Activated naive CD8-positive, alpha-beta T cell treated with anti-CD3 and anti-CD28 coated beads for 36 hours (primary cell): ENCODE results near the gene MEX3C. TPM values are rescaled to one million over a fixed set of nuclear protein-coding genes. Genes with fewer than 3 reads are reported as not detected.

Experiments
- DNase-seq: peaks from one replicate; pipeline ENCODE4 v3.0.0; 2021
- H3K27ac Mint-ChIP-seq: one replicate; pipeline ENCODE4 v1.8.0; 2022; ENCODE audit warnings: mild to moderate bottlenecking, moderate library complexity, mixed read lengths
- H3K27me3 Mint-ChIP-seq: one replicate; pipeline ENCODE4 v1.8.0; 2022; ENCODE audit warnings: mild to moderate bottlenecking, mixed read lengths
- H3K36me3 Mint-ChIP-seq: one replicate; pipeline ENCODE4 v1.8.0; 2021; ENCODE audit warnings: mild to moderate bottlenecking, mixed read lengths
- H3K4me1 Mint-ChIP-seq: one replicate; pipeline ENCODE4 v1.8.0; 2021; ENCODE audit warnings: mixed read lengths
- H3K4me3 Mint-ChIP-seq: one replicate; pipeline ENCODE4 v1.8.0; 2022; ENCODE audit warnings: mild to moderate bottlenecking, moderate library complexity, mixed read lengths
- H3K9me3 Mint-ChIP-seq: one replicate; pipeline ENCODE4 v1.8.0; 2022; ENCODE audit warnings: mixed read lengths
- total RNA-seq, 2 experiments: library from RNA; stranded (reverse); gene quantifications; one replicate each; pipeline ENCODE4 v1.2.3, GENCODE V29; 2021

The MEX3C gene
- total RNA-seq, 2 experiments from 2014 or later: 66.9 to 68.5 TPM

DNA sequence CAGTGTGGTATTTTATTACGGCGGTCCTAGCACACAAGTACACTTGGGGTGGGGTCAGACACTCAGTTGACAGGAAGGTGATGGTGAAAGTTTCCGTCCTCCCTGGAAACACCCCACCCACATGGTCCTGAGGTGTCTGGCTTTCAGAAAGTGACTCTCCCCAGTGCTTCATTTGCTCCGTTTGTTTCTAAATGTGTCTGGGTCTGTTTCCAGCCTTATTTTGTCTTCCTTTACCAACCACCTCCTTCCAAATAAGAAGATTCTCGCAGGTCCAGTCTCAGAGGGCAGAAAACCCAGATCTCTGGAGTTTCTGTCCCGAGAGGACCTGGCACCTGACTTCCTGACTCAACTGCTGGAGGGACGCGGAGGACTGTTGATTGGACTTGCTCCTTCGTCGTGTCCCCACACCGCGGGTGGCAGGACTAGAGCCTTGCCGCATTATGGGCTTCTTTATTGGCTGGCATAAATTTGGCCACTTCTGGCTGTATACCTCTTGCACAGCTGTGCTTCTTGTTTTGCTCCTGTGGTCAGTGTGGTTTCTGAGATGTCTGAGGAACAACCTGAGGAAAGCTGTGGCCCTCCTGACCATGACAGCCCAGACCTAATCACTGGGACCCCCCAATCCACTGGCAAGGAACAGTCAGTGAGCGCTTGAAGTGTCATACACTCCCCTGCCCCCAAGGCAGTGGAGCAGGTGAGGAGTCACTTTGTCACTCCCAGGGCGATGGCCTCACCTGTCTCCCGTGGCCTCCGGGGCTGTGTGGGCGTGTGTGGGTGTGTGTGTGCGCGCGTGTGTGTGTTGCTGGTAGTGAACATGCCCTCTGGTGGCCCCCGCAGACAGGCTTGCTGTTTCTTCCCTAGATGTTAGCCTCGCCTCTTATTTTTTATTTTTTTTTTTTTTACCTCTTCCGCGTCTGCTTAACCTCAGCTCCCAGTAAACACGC lies 45.6 kb downstream of the MEX3C start:
- Mint-ChIP-seq H3K27ac (peak overlapping the region; percentile 98), H3K9me3 (no peaks in the 10 kb centered on the region), H3K36me3 (peaks cover 6% of the 10 kb centered on the region), H3K27me3 (no peaks in the 10 kb centered on the region), H3K4me1 (peaks cover 50% of the 10 kb centered on the region), H3K4me3 (peak overlapping the region; percentile 73)
- DNase-seq: peak; percentile 79

DNA sequence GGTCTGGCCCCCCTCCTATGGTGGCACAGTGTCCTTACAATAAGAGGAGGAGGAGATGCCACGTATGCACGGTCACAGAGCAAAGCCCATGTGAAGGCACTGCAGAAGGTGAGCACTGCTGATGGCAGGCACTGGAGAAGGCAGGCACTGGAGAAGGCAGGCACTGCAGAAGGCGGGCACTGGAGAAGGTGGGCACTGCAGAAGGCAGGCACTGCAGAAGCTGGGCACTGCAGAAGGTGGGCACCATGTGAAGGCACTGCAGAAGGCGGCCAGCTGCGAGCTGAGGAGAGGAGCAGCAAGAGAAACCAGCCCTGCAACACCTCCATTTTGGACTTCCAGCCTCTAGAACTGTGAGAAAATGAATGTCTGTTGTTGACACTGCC lies 46.3 kb downstream of the MEX3C start:
- H3K36me3 Mint-ChIP-seq: peaks cover 6% of the 10 kb centered on the region
- no peak overlapping the region for H3K4me3 Mint-ChIP-seq
- peak overlapping the region; percentile 98 for H3K27ac Mint-ChIP-seq
- peaks cover 47% of the 10 kb centered on the region for H3K4me1 Mint-ChIP-seq
- no peak for DNase-seq
- no peaks in the 10 kb centered on the region for H3K27me3 Mint-ChIP-seq
- H3K9me3 Mint-ChIP-seq: no peaks in the 10 kb centered on the region

DNA sequence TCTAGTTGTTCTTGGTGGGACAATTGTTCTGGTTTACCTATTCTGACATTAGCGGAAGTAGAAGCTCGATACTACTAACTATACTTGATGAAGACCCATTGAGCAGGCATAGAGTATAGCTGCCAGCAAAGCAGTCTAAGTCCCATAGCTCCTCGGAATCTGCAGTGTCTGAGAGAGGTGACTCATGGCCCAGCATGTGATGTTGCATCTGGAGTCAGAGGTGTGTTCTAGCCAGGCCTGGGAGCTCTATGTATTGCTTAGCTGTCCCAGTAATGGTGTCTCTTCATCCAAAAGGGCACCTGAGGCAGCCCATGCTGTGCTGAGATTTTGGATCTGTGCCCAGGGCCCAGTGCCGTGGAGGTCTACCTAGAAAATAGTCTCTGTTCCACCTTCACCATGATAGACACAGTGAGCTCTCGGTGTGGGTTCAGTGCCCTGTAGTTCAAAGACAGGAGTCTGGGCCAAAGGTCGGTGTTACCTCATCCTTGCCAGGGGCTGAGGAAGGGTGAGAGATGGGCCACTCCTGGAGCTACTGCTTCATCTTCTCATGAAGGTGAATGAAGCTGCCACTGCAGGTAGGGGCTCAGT lies 47.3 kb downstream of the MEX3C start:
- Mint-ChIP-seq H3K4me3 (no peak overlapping the region), H3K27ac (peak overlapping the region; percentile 98), H3K36me3 (peaks cover 6% of the 10 kb centered on the region), H3K27me3 (no peaks in the 10 kb centered on the region), H3K9me3 (no peaks in the 10 kb centered on the region), H3K4me1 (peaks cover 47% of the 10 kb centered on the region)
- no peak for DNase-seq

DNA sequence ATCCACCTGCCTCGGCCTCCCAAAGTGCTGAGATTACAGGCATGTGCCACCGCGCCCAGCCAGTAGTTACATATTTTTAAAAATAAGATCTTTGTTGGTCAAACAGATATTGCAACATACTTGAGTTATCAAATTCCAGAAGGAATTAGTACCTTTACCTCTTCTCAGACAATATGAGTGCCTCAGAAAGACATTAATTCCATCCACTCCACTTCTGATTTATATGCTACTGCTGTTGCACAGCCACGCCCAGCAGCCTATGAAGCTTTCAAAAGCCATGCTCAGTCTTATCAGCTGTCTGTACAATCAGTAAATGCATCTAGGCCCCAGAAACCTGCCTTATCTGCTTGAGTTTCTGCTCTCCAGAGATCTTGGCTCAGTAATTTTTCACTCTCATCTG lies 47.8 kb downstream of the MEX3C start:
- H3K9me3 Mint-ChIP-seq: no peaks in the 10 kb centered on the region
- DNase-seq: no peak
- peaks cover 6% of the 10 kb centered on the region for H3K36me3 Mint-ChIP-seq
- peak overlapping the region; percentile 98 for H3K27ac Mint-ChIP-seq
- no peaks in the 10 kb centered on the region for H3K27me3 Mint-ChIP-seq
- H3K4me1 Mint-ChIP-seq: peaks cover 44% of the 10 kb centered on the region
- H3K4me3 Mint-ChIP-seq: no peak overlapping the region

DNA sequence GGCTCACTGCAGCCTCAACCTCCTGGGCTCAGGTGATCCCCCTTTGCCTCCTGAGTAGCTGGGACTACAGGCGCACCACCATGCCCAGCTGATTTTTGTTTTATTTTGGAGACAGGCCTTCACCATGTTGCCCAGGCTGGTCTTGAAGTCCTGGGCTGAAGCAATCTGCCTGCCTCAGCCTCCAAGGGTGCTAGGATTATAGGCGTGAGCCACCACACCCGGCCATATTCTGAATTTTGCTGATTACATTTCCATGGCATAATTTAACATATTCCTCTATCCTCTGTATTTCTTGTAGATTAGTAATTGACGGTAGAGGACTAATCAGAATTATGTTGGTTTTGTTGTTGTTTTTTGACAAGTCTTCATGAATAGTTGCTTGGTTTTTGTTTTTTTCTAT lies 50.6 kb downstream of the MEX3C start:
- DNase-seq: no peak
- H3K27me3 Mint-ChIP-seq: no peaks in the 10 kb centered on the region
- no peaks in the 10 kb centered on the region for H3K9me3 Mint-ChIP-seq
- peaks cover 2% of the 10 kb centered on the region for H3K36me3 Mint-ChIP-seq
- no peak overlapping the region for H3K4me3 Mint-ChIP-seq
- H3K4me1 Mint-ChIP-seq: peaks cover 20% of the 10 kb centered on the region
- no peak overlapping the region for H3K27ac Mint-ChIP-seq

DNA sequence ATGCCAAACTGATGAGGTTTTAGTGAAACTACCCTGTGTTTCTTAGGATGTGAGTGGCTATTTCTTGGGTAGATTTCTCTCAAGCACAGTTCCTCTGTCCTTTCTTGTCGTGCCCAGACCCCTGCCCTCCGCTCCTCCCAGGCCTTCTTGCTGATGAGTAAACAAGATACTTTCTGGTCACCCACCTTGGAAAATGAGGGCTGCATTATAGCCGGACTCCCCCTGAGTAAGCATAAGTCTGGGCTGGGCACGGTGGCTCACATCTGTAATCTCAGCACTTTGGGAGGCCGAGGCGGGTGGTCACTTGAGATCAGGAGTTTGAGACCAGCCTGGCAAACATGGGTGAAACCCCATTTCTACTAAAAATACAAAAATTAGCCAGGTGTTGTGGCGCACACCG lies 58.5 kb downstream of the MEX3C start:
- H3K36me3 Mint-ChIP-seq: no peaks in the 10 kb centered on the region
- DNase-seq: no peak

DNA sequence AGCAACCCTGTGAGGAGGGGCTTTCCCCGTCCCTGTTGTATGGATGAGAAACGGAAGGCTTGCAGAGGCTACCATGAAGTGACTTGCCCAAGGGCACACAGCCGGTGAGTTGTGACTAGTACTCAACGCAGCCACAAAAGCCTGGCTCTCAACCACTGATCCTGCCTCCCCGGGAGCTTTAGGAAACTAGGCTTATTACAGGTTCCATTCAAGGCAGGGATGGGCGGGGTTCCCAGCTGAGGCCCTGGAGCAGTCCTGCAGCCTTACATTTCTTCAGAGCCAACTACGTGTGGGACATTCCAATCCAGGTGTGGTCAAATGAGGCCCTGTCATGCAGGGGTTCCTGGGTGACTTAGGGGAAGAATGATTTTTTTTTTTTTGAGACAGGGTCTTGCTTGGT lies 59.6 kb downstream of the MEX3C start:
- DNase-seq: no peak
- Mint-ChIP-seq H3K4me1 (peaks cover 7% of the 10 kb centered on the region), H3K27ac (no peak overlapping the region), H3K27me3 (no peaks in the 10 kb centered on the region), H3K9me3 (peaks cover 3% of the 10 kb centered on the region), H3K36me3 (no peaks in the 10 kb centered on the region), H3K4me3 (no peak overlapping the region)

More for the DNA sequence above, 58.5 kb downstream of the MEX3C start:
- Mint-ChIP-seq H3K4me1 (peaks cover 7% of the 10 kb centered on the region), H3K27ac (no peak overlapping the region), H3K9me3 (peaks cover 3% of the 10 kb centered on the region), H3K4me3 (no peak overlapping the region), H3K27me3 (no peaks in the 10 kb centered on the region)

DNA sequence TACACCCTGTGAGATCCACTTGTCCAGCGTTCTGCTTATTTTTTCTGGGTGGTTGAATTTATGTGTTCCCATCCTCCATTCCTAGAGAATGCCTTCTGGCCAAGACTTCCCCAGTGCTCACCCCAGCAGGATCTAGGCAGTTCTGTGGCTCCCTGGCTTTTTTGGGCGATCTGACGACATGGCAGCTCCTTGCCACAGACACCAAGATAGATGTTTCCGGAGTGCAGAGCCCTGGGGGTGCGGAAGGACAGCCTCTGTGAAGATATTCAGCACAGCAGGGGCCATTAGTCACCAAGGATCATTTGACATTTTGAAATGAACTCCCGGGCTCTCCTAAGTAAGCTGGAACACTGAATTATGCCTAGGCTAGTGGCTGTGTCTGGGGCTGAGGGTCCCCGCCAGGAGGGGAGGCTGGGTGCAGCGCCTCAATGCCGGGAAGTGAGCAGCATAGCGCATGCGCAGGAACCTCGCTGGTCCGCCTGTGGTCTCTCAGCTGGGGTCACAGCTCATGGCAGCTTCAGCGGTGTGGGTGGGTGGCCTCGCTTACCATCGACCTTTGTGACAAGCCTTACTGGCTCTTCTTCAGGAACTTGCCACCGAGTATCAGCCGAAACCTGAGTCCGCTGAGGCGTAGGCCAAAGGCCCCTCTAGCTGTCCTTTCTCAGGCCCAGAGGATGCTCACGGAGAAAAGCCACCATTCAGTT lies 60.3 kb downstream of the MEX3C start:
- DNase-seq: no peak
- no peaks in the 10 kb centered on the region for H3K27me3 Mint-ChIP-seq
- no peaks in the 10 kb centered on the region for H3K36me3 Mint-ChIP-seq
- H3K4me3 Mint-ChIP-seq: no peak overlapping the region
- peaks cover 3% of the 10 kb centered on the region for H3K9me3 Mint-ChIP-seq
- no peak overlapping the region for H3K27ac Mint-ChIP-seq
- H3K4me1 Mint-ChIP-seq: peaks cover 7% of the 10 kb centered on the region

DNA sequence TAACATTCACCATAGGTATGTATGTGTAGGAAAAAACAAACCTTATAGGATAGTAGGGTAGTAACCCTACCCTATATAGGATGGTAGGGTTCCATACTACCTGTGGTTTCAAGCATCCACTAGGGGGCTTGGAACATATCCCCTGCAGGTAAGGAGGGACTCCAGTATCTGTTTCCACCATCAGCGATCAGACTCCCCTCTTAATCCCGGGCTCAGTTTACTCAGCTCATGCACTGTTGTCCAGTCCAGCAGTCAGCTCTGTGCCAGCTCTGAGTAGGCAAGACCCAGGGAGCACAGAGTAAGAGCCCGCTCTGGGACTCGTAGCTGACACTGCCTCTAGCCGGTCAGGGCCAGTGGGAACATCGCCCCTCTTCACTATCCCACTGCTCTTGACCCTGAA lies 61.7 kb downstream of the MEX3C start:
- no peaks in the 10 kb centered on the region for H3K36me3 Mint-ChIP-seq

DNA sequence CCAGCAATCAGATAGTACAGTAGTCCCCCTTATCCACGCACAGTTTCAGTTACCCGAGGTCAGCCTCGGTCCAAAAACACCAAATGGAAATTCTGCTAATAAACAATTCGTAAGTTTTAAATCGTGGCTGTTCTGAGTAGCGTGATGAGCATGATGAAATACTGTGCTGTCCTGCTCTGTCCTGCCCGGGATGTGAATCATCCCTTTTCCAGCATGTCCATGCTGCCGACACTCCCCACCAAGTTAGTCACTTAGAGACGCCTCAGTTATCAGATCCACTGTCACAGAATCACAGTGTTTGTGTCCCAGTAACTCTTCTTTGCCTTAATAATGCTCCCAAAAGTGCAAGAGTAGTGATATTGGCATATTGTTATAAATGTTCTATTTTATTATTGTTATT lies 62.1 kb downstream of the MEX3C start:
- Mint-ChIP-seq H3K4me1 (peaks cover 5% of the 10 kb centered on the region), H3K27me3 (no peaks in the 10 kb centered on the region), H3K27ac (no peak overlapping the region), H3K9me3 (no peaks in the 10 kb centered on the region), H3K36me3 (no peaks in the 10 kb centered on the region), H3K4me3 (no peak overlapping the region)
- DNase-seq: no peak

More for the DNA sequence above, 61.7 kb downstream of the MEX3C start:
- no peak for DNase-seq
- H3K9me3 Mint-ChIP-seq: peaks cover 1% of the 10 kb centered on the region
- H3K4me1 Mint-ChIP-seq: peaks cover 5% of the 10 kb centered on the region
- no peak overlapping the region for H3K27ac Mint-ChIP-seq
- H3K27me3 Mint-ChIP-seq: no peaks in the 10 kb centered on the region
- H3K4me3 Mint-ChIP-seq: no peak overlapping the region

DNA sequence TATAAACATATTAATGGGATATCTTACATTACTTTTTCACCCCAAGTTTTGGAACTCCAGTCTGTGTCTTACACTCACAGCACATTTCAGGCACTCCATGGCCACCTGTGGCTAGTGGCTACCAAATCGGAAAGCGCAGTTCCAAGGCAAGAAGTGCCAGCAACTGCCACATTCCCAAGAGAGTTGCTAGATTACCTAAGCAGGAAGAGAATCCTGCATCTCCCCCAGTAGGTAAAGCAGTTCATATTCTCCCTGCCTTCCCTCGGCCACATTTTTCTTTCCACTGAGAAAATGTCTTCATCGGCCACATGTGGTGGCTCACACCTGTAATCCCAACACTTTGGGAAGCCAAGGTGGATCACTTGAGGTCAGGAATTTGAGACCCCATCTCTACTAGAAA lies 62.8 kb downstream of the MEX3C start:
- Mint-ChIP-seq H3K27ac (no peak overlapping the region), H3K27me3 (no peaks in the 10 kb centered on the region), H3K4me1 (peaks cover 5% of the 10 kb centered on the region), H3K36me3 (no peaks in the 10 kb centered on the region), H3K9me3 (no peaks in the 10 kb centered on the region), H3K4me3 (no peak overlapping the region)
- DNase-seq: no peak

DNA sequence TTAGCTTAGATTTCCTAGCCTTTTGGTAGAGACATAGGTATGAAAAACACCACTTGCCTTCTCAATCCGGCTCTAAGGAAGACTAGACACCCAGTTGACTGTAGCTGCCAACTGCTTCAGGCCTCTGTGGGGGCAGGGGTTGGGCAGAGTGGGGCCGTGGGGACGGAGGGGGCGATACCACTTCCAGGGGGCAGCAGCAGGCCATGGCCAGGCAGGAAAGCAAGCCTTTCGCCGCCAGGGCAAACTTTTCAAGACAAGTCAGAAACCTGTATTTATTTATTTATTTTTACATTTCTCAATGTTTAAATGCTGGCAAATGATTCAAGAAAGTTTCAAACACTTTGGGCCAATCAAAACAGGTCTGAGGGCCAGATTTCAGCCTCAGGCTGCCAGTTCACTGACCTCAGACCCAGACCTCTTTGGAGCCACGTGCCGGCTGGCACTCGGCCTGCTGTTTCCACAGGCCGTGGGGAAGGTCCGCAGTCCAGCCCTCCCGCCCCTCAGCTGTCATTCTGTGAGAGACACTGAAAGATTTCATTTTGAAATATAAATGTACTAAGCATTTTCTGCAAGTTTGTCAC lies 63.8 kb downstream of the MEX3C start:
- DNase-seq: no peak
- Mint-ChIP-seq H3K9me3 (no peaks in the 10 kb centered on the region), H3K36me3 (no peaks in the 10 kb centered on the region), H3K27ac (no peak overlapping the region), H3K27me3 (no peaks in the 10 kb centered on the region), H3K4me3 (no peak overlapping the region), H3K4me1 (peaks cover 8% of the 10 kb centered on the region)

DNA sequence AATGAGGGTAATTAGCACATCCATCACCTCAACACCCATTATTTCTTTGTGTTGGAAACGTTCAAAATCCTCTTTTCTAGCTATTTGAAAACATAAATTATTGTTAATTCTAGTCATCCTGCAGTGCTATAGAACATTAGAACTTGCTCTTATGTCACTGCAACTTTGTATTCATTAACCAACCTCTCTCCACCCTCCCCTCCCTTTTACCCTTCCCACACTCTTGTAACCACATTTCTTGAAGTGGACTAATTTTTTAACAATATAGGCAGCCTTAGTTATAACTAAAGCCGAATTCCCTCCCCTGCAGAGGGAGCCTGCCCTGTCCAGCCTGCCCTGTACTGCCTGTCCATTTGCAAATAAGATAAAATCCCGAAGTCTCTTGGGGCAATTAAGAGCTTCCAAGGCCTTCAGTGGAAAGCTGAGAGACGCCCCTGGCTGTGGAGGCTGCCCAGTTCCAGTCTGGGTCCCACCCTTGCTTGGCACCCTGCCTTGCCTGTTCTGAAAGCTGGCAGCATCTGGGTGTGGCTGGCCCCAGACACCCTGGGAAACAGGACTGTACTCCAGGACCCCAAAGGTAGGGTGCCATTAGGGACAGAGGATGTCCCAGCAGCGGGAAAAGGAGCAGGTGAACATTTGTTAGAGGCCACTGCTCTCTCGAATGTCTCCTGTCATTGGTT lies 65.1 kb downstream of the MEX3C start:
- H3K9me3 Mint-ChIP-seq: no peaks in the 10 kb centered on the region
- DNase-seq: no peak
- no peak overlapping the region for H3K27ac Mint-ChIP-seq
- H3K4me1 Mint-ChIP-seq: peaks cover 12% of the 10 kb centered on the region
- no peaks in the 10 kb centered on the region for H3K36me3 Mint-ChIP-seq
- H3K4me3 Mint-ChIP-seq: no peak overlapping the region
- H3K27me3 Mint-ChIP-seq: no peaks in the 10 kb centered on the region

DNA sequence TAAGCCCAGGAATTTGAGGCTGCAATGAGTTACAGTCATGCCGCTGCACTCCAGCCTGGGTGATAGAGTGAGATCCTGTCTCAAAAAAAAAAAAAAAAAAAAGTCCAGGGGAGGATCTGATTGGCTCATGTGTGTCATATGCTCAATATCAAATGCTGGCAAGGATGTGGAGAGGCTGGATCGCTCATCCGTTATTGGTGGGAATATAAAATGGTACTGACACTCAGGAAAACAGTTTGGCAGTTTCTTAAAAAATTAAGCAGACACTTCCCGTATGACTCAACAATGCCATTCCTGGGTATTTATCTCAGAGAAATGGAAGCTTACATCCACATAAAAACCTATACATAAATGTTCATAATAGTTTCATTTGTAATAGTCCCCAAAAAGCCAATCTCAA lies 68.9 kb downstream of the MEX3C start:
- H3K9me3 Mint-ChIP-seq: no peaks in the 10 kb centered on the region
- no peaks in the 10 kb centered on the region for H3K36me3 Mint-ChIP-seq
- H3K27ac Mint-ChIP-seq: no peak overlapping the region
- H3K4me3 Mint-ChIP-seq: no peak overlapping the region
- peaks cover 7% of the 10 kb centered on the region for H3K4me1 Mint-ChIP-seq
- DNase-seq: no peak
- no peaks in the 10 kb centered on the region for H3K27me3 Mint-ChIP-seq

DNA sequence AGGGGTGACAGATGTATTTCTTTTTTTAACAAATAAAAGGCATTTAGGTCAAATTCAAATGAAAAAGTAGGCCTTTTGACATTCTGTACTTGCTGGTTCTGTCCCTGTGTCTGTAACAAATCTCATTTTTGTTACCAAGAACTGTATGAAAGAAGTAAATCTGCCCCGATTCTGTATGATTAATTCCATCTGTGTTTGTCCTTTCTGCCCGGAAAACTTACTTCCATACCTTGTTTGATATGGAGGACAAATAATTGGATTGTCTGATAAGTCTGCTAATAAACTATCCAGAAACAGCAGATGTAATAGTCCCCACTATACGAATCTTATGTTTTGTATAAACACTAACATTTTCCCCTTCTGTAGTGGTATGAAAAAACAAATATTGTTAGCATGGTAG lies 69.8 kb downstream of the MEX3C start:
- Mint-ChIP-seq H3K36me3 (no peaks in the 10 kb centered on the region), H3K27ac (no peak overlapping the region), H3K9me3 (no peaks in the 10 kb centered on the region), H3K27me3 (no peaks in the 10 kb centered on the region), H3K4me1 (peaks cover 7% of the 10 kb centered on the region), H3K4me3 (no peak overlapping the region)
- DNase-seq: no peak
